AG08395 (cell line): ENCODE measurements around the gene SCAMP5.

Experiments
- DNase-seq: peaks from one replicate; pipeline ENCODE4 v3.0.0; 2012; ENCODE audit warnings: mixed read lengths, low spot score

SCAMP5 gene

GRCh38 chr15:75048394-75048793 lies 53.0 kb downstream of the SCAMP5 start:
- DNase-seq, result no peak

GRCh38 chr15:75049392-75049791 lies 54.0 kb downstream of the SCAMP5 start:
- DNase-seq, result no peak

DNA sequence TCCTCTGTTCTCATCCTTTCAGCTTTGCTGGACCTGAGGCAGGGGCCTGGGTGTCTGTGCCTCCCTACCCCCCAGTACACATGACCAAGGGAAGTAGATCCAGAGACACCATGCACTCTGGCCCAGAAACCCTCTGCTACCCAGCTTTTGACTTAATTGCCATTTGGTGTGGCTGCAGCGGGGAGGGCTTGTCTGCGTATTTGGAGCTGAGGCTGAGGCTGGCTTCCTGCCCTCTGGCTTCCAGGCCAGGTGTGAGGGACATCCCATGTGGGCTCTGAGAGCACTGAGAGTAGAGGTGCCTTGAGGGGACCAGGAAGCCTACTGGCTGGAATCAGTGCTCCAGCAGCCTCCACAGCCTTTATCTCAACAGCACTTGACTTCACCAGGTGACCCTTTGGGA lies 54.9 kb downstream of the SCAMP5 start:
- DNase-seq, result no peak

- DNase-seq, result no peak
These were observed 55.8 kb downstream of the SCAMP5 start for GRCh38 chr15:75051191-75051608.

DNA sequence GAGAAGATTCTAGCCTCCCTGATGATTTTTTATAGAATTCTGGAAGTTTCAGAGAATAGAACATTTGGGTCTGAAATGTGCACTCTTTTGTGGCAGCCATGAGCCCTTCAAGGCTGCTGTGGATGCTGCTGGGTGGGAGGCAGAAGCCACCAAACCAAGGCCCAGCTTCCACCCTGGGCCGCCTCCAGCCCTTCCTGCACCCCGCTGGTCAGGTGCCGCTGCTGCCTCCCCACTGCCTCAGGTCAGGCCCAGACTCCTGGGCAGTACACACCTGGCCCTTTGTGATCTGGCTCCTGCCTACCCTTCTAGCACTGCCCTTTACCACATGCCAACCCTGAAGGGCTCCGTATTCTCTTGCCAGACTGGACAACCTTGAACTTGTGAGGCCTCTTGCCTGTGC lies 56.3 kb downstream of the SCAMP5 start:
- DNase-seq, result no peak

GRCh38 chr15:75052972-75053747 lies 57.8 kb downstream of the SCAMP5 start:
- no peak for DNase-seq

DNA sequence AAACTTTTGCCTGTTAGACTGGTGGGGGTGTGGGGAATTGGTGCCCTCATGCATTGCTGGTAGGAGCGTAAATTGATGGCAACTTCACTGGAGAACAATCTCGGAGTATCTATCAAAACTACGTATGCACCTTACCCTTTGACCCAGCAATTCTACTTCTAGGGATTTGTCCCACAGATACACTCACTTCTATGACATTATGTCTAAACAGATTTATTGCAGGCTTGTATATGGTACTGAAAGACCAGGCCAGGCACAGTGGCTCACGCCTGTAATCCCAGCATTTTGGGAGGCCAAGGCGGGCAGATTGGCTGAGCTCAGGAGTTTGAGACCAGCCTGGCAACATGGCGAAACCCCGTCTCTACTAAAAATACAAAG lies 58.4 kb downstream of the SCAMP5 start:
- no peak for DNase-seq

GRCh38 chr15:75054172-75054897 lies 59.0 kb downstream of the SCAMP5 start:
- DNase-seq, result no peak

GRCh38 chr15:75056036-75056435 lies 60.7 kb downstream of the SCAMP5 start:
- DNase-seq, result no peak

GRCh38 chr15:75058127-75058905 lies 63.0 kb downstream of the SCAMP5 start:
- no peak for DNase-seq

- no peak for DNase-seq
These were observed 64.2 kb downstream of the SCAMP5 start for GRCh38 chr15:75059607-75060006.

- DNase-seq, result peak; percentile 62
These were observed 65.9 kb downstream of the SCAMP5 start for GRCh38 chr15:75061272-75061671.

DNA sequence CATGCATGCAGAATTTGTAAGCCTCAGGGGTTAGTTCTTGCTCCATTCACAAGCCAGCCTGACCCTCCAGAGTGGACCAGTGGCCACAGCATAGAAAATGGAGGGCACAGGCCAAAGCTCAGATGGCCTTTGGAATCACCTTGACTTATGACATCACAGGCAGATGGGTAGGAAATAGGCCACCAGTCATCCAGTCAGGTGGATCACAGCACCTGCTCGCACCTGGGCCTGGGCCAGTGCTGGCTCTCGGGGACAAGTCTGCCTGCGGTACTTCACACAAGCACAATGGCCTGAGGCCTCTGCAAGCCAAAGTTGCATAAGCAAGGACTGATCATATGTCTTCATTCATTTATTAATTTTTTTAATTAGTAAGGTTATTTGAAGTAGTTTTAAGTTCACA lies 67.3 kb downstream of the SCAMP5 start:
- DNase-seq, result no peak

- DNase-seq, result no peak
These were observed 68.0 kb downstream of the SCAMP5 start for GRCh38 chr15:75063338-75063737.

GRCh38 chr15:75063889-75064288 lies 68.5 kb downstream of the SCAMP5 start:
- DNase-seq, result no peak

GRCh38 chr15:75064846-75065245 lies 69.5 kb downstream of the SCAMP5 start:
- DNase-seq, result no peak

GRCh38 chr15:75065467-75065850 lies 70.1 kb downstream of the SCAMP5 start:
- DNase-seq, result no peak

- DNase-seq, result no peak
These were observed 70.6 kb downstream of the SCAMP5 start for GRCh38 chr15:75065851-75066509.

DNA sequence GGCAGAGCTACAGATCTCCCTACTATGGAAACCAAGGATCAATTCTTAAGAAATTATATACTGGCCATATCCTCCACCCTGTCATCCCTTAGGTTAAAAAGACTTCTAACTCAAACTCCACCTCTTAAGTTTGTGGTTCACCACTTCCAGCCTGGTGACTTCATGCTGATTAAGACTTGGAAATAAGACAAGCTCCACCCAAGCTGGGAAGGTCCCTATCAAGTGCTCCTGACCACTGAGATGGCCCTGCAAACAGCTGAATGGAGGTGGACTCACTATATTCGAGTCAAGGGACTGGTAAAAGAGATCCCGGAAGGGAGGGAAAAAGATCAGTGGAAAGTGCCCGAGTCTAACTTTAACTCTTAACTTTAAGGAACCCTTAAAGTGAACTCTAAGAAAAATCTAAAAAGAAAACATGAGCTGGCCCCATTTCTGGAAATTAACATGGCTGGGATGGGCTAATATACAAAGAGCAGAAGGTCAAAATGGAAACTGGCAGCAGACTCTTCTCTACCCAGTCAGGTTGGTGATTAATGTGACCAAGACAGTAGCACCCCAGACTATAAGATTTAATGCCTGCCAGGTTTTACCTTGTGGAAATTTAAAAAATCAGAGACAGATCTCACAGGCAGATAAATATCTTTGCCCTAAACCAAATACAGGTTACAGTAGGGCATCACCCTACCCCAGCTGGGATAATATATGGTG lies 71.9 kb downstream of the SCAMP5 start:
- peak; percentile 26 for DNase-seq

DNA sequence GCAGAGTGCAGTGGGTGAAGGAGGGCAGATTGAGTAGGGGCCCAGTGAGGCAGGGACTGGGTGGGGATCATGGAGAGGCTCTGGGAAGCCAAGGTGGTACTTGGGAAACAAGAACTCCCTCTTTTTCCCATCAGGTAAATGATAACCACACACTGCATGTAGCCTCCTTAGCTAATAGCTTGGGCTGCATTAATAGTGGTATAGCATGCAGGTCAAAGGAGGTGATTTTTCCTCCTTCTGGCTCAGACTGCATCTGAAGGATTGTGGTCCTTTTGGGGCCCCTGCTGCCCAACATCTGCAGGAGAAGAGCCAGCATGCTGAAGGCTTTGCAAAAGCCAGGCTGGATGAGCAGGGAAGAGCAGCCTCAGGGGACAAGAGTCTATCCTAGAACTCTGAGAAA lies 73.4 kb downstream of the SCAMP5 start:
- no peak for DNase-seq

DNA sequence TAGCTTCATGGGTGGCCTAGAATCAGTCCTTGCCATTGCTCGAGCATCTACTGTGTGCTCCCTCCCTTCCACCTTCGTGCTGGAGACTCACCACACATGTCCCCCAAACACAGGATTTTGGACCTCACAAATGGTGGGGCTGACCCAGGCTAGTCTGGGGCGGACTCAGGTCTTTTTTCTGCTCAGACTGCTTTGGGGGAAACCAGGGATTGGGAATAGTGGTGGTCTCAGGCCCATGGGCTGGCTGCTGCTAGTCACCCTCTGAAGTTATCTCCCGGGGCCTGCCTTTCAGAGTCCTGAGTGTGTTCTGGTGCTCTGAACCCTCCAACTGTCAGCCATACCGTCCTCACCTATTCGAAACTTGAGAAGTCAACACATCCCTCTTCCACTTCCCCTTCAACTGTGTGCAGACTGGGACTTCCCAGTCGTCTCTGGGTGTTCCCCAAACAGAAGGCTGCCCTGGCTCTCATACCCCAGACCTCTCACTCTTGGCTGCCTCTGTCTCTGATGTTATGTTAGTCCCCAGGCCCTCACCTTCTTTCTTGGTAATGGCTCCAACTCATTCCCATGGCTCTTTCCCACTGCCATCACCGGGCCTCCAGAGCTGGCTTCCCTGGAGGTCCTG lies 74.0 kb downstream of the SCAMP5 start:
- no peak for DNase-seq
